NCI-H1092 treated with DMSO at 0.1 percent for 48 hours (cell line): ENCODE results near the gene SUCLA2.

Experiments
- DNase-seq: peaks from one replicate; lab custom pipeline; 2025; lab: John Stamatoyannopoulos, UW

SUCLA2 gene

GRCh38 chr13:47901441-47901840 is 99.6 kb downstream of the SUCLA2 start:
- no peak for DNase-seq

DNA sequence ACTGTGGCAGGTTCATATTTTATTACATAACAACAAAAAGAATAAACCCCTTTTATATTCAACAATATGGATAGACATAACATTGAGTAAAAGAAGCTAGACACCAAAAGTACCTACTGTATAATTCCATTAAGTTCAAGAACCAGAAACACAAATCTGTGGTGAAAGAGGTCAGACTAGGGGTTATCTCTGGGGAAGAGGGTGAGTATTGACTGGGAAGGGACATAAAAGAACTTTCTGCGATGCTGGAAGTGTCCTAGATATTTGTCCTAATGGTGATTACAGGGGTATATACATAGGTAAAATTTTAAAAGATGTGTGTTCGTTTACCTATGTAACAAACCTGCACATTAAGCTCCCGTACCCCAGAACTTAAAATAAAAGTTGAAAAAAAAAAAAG is 103.0 kb downstream of the SUCLA2 start:
- no peak for DNase-seq

GRCh38 chr13:47897411-47898050 is 103.5 kb downstream of the SUCLA2 start:
- DNase-seq = no peak

DNA sequence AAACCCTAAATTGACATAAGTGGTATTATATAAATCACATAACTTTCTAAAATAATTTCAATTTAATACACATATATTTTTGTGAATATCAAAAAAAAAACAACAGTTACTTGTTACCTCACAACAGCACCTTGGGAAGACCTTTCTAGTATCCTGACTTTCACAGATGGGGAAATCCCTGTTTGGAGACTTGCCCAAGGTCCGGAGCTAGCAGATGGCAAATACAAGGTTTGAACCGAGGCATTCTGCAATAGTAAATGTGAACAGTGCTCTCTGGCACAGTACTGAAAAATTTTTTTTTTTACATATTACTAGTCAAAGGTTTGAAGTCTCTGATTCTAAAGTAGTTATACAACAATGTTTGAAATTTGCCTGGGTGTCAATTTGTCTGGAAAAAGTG is 104.5 kb downstream of the SUCLA2 start:
- DNase-seq = no peak

DNA sequence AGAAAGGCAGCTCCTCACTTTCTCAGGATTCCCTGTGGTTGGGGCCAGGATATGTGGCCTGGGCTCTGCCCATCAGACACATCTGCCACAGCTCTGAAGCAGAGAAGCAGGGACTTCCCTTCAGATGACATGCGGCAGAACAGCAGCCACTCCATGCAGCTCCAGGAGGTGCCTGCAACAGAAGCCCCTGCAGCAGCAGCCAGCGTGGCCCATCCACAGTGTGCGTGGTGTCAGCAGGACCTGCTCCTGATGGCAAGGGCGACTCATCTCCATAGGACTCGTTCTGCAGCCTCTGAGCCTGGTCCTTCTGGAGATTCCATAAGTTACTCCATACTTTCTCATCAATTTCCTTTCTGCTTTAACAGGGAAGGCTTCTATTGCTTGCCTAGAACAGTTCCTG is 105.0 kb downstream of the SUCLA2 start:
- no peak for DNase-seq

DNA sequence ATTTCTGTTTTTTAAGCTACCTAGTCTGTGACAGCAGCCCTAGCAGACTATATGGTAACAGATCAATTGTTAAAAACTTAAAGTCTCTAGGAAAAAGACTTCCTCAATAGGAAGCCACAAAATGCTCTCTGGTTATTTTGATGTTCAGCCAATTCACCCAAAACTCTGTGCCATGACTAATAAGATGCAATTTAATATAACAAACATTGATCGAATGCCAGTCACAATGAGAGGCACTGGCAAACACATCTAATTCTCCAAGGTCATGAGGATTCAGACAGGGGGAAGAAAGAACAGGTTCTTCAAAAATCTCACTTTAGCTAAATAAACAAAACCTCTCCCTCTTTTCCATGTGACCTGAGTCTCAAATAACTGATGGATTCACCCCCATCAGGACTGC is 107.5 kb downstream of the SUCLA2 start:
- DNase-seq = no peak
